ENCODE results near the gene KIF13A.
A peak's percentile ranks its signal among the peaks of the same experiment; 100 is the strongest.
"Not testable (repeated sequence)": the region's sequence is repeated elsewhere in the genome, so short reads cannot be mapped to it uniquely, and the experiment has no call there.

The KIF13A gene

GRCh38 chr6:17967668-17968518 lies 19.5 kb downstream of the KIF13A start:
- no peak for DNase-seq

DNA sequence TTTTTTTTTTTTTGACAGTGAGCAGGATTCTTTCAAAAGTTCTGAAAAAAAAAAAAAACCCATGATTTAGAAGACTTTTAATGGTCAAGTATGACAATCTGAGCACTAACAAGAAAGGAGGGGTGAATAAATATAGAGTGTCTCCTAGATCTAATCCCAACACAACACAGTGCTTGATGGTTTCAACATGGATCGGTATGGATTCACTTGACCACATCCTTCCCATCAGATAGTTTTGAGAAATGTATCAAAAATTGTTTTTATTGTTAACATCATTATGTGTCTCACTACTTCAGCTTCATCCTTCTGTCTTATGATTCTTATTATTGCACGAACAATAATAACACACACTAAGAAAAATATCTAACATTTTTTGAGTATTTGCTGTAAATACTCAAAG lies 21.0 kb downstream of the KIF13A start:
- DNase-seq, result no peak

- no peak for DNase-seq
These were observed 22.0 kb downstream of the KIF13A start for GRCh38 chr6:17965397-17965796.

DNA sequence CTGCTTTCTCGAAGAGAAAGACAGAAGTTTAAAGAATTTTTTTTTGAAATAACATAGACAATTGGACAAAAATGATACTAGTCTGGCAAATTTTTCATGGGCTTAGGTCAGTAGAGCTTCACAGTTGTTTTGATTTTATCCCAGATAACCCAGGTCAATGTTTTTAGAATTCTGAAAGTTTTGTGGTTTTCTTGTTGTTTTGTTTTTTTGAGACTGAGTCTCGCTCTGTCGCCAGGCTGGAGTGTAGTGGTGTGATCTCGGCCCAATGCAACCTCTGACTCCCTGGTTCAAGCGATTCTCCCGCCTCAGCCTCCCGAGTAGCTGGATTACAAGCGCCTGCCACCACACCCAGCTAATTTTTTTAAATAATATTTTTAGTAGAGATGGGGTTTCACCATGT lies 22.8 kb downstream of the KIF13A start:
- no peak for DNase-seq

- DNase-seq, result peak; percentile 55 to 74 (median 62)
These were observed 24.9 kb downstream of the KIF13A start for GRCh38 chr6:17962436-17963031.

DNA sequence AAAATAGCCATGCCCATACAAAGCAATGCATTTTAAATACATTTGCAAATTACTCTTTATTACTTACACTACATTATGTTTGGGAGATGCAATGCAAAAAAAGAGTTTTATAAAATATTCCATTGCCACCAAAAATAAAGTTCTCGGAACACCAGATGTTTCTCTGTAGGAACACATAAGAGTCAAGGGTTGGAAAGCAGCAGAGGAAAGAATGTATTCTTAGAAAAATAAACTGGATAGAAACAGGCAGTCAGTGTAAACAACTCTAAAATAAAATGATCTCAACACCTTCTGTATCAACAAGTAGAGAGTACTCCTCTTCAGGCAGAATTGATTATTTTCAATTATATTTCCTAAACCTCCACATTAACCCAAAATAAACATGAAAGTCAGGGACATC lies 28.1 kb downstream of the KIF13A start:
- DNase-seq, result no peak

GRCh38 chr6:17957904-17958620 lies 29.4 kb downstream of the KIF13A start:
- DNase-seq, result no peak

- DNase-seq, result peak; percentile 40 to 64 (median 46)
These were observed 29.9 kb downstream of the KIF13A start for GRCh38 chr6:17957498-17957897.

DNA sequence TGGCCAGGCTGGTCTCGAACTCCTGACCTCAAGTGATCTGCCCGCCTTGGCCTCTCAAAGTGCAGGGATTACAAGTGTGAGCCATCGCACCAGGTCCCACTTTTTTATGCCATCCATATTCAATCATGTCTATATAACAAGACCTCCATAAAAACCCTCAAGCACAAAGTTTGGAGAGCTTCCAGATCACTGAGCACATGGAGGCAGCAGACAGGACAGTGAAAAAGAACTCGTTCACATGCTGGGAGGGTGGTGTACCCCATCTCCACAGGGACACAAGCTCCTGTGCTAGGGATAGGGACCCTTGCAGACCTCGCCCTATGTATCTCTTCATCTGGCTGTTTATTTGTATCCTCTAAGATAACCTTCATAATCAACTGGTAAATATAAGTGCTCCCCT lies 30.3 kb downstream of the KIF13A start:
- DNase-seq, result no peak

DNA sequence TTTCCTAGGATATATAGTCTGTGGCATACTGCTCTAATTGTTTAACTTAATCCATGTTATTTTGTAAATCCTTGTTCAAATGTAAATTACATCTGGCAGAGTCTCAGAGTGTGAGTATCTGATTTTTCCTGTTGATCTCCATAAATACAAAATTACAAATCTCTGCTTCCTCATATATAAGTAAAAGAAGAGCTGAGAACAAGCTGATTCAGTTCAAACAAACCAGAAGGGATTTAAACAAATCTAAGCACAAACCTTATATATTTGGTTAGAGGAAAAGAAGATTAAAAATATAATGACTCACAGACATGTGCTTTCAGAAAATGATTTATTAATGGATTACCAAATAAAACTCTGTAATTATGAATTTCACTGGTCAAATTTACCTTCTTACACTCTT lies 37.3 kb downstream of the KIF13A start:
- DNase-seq, result no peak

GRCh38 chr6:17949168-17949567 lies 38.3 kb downstream of the KIF13A start:
- no peak for DNase-seq

DNA sequence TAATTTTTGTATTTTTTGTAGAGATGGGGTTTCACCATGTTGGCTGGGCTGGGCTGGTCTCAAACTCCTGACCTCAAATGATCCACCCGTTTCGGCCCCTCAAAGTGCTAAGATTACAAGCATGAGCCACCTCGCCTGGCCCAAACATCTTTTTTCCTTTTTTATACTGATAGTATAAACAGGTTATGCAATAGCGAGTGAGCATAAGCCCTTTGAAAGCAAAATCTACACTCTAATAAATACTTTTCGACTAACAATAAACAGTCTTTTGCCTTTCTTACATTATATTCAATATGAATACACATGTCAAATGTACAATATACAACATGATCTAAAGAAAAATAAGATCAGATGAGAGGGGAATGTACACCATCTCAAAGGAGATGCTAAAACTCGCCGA lies 38.7 kb downstream of the KIF13A start:
- no peak for DNase-seq

- not testable (repeated sequence) for DNase-seq
These were observed 39.9 kb downstream of the KIF13A start for GRCh38 chr6:17947574-17947973.

GRCh38 chr6:17945575-17945974 lies 41.9 kb downstream of the KIF13A start:
- DNase-seq, result no peak

DNA sequence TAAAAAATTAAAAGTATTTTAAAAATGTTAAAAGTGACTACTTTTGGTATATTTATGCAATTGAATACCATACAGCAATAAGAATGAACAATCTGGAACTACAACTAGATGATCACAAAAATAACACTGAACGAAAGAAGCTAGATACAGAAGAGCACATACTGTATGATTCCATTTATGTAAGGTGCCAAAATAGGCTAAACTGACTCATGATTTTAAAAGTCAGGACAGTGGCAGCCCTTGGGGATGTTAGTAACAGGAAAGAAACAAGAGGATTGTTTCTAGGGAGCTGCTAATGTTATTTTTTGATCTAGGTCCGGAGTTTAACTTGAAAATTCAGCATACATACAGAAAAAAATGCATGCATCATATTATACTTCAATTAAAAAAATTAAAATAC lies 42.3 kb downstream of the KIF13A start:
- DNase-seq, result no peak

GRCh38 chr6:17941318-17941717 lies 46.1 kb downstream of the KIF13A start:
- no peak for DNase-seq

DNA sequence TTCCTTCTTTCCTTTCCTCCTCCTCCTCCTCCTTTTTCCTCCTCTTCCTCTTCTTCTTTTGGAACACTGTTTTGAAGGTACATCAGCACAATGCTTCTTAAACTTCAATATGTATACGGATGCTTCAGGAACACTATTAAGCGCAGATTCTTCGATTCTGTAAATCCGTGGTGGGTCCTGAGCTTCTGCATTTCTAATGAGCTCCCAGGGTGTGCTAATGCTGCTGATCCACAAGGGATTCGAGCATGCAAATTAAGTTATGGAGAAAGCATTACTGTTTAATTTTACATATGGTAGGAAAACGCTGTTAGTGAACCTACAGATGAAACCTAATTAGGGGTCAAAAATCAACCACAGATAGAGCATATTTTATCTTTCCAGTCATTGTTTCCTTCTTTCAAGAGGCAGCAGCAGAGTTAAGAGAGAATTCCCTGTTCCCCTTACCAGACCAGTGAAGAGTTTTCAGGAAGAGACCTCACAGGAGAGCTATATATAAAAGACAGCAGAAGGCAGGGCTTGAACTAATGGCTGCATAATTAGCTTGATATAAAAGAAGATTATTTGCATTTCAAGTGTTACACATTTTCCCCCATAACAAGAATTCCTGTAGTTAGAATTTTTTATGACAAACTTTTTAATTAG lies 47.2 kb downstream of the KIF13A start:
- DNase-seq, result peak in 2 of 4 experiments; percentile 13 to 17

- peak in 2 of 4 experiments; percentile 53 to 60 for DNase-seq
These were observed 48.5 kb downstream of the KIF13A start for GRCh38 chr6:17938901-17939300.

- peak in 3 of 4 experiments; percentile 8 to 40 (median 30) for DNase-seq
These were observed 52.0 kb downstream of the KIF13A start for GRCh38 chr6:17935188-17936149.

GRCh38 chr6:17933716-17934115 lies 53.7 kb downstream of the KIF13A start:
- DNase-seq, result no peak

GRCh38 chr6:17932330-17932852 lies 55.0 kb downstream of the KIF13A start:
- DNase-seq, result peak; percentile 70 to 88 (median 78)

- no peak for DNase-seq
These were observed 56.2 kb downstream of the KIF13A start for GRCh38 chr6:17931227-17931626.
